ENCODE results near the gene HAUS1. TPM values are rescaled to one million over a fixed set of nuclear protein-coding genes. Genes with fewer than 3 reads are reported as not detected.

HAUS1 gene
- total RNA-seq, 1 donor from 2014 or later = 57.0 TPM

DNA sequence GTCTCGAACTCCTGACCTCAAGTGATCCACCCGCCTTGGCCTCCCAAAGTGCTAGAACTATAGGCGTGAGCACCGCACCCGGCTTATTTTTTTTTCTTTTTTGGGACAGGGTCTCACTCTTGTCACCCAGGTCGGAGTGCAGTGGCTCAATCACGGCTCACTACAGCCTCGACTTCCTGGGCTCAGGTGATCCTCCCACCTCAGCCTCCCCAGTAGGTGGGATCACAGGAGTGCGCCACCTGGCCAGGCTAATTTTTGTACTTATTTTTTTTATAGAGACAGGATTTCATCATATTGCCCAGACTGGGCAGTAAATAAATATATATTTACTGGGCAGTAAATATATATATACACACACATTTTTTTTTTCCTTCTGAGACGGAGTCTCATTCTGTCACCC, 8.7 kb upstream of the HAUS1 start:
- peaks cover 12% of the 10 kb centered on the region for H3K4me1 Mint-ChIP-seq (ENCODE audit: low read depth)
- H3K9me3 Mint-ChIP-seq (ENCODE audit: low read depth) = no peaks in the 10 kb centered on the region
- H3K27ac Mint-ChIP-seq = no peak overlapping the region
- H3K27me3 Mint-ChIP-seq = no peaks in the 10 kb centered on the region
- DNase-seq (ENCODE audit: low spot score, unreplicated experiment) = no peak
- TF ChIP-seq, protein P1, sequence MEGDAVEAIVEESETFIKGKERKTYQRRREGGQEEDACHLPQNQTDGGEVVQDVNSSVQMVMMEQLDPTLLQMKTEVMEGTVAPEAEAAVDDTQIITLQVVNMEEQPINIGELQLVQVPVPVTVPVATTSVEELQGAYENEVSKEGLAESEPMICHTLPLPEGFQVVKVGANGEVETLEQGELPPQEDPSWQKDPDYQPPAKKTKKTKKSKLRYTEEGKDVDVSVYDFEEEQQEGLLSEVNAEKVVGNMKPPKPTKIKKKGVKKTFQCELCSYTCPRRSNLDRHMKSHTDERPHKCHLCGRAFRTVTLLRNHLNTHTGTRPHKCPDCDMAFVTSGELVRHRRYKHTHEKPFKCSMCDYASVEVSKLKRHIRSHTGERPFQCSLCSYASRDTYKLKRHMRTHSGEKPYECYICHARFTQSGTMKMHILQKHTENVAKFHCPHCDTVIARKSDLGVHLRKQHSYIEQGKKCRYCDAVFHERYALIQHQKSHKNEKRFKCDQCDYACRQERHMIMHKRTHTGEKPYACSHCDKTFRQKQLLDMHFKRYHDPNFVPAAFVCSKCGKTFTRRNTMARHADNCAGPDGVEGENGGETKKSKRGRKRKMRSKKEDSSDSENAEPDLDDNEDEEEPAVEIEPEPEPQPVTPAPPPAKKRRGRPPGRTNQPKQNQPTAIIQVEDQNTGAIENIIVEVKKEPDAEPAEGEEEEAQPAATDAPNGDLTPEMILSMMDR (IDR thresholded peaks at IDR 0.05; ENCODE audit: unreplicated experiment) = no peak
- peaks cover 17% of the 10 kb centered on the region for H3K36me3 Mint-ChIP-seq (ENCODE audit: insufficient read depth)
- no peak overlapping the region for H3K4me3 Mint-ChIP-seq (ENCODE audit: low read depth)

DNA sequence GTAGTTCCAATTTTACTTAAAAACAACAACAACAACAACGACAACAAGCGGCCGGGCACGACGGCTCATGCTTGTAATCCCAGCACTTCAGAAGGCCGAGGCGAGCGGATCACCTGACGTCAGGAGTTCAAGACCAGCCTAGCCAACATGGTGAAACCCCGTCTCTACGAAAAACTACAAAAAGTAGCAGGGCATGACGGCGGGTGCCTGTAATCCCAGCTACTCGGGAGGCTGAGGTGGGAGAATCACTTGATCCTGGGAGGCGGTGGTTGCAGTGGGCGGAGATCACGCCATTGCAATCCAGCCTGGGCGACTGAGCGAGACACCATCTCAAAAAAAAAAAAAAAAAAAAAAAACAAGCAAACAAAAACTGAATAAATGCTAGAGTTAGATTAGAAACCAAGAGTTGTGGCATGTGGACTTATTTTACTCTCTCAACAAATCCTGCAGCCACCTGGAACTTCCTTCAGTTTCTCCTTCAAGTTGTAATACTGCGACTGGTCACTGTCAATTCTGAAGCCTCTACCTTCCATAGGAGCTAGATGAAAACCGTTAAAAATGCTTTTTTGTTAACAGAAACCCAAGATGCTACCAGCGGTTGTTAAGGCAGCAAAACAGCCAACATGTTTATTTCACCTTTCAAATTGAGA, 7.4 kb upstream of the HAUS1 start:
- Mint-ChIP-seq H3K4me3 (ENCODE audit: low read depth) (peak overlapping the region; percentile 98), H3K4me1 (ENCODE audit: low read depth) (peaks cover 12% of the 10 kb centered on the region), H3K36me3 (ENCODE audit: insufficient read depth) (peaks cover 7% of the 10 kb centered on the region), H3K27me3 (no peaks in the 10 kb centered on the region), H3K27ac (peak overlapping the region; percentile 100), H3K9me3 (ENCODE audit: low read depth) (no peaks in the 10 kb centered on the region)
- DNase-seq (ENCODE audit: low spot score, unreplicated experiment) = no peak
- TF ChIP-seq, protein P1 (IDR thresholded peaks at IDR 0.05; ENCODE audit: unreplicated experiment) = no peak

DNA sequence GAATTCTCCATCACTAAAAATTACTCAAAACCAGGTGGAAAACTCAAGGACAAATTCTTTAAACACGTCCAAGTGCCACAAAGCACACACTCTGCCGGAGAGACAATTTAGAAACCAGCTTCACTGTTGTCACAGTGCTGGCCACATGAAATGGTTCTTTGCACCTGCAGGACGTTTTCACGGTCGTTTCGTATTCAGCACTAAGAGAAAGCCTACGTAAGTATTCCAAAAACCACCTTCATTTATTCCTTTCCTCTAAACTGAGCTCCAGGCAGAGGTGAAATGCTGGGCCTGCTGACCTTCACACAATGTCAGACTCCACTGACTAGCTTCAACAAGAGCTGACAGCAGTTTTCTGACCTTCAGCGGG, 6.8 kb upstream of the HAUS1 start:
- no peaks in the 10 kb centered on the region for H3K27me3 Mint-ChIP-seq
- no peak for DNase-seq (ENCODE audit: low spot score, unreplicated experiment)
- peak overlapping the region; percentile 100 for H3K27ac Mint-ChIP-seq
- H3K4me1 Mint-ChIP-seq (ENCODE audit: low read depth) = peaks cover 12% of the 10 kb centered on the region
- TF ChIP-seq, protein P1 (IDR thresholded peaks at IDR 0.05; ENCODE audit: unreplicated experiment) = no peak
- H3K36me3 Mint-ChIP-seq (ENCODE audit: insufficient read depth) = peaks cover 6% of the 10 kb centered on the region
- peak overlapping the region; percentile 98 for H3K4me3 Mint-ChIP-seq (ENCODE audit: low read depth)
- H3K9me3 Mint-ChIP-seq (ENCODE audit: low read depth) = no peaks in the 10 kb centered on the region

DNA sequence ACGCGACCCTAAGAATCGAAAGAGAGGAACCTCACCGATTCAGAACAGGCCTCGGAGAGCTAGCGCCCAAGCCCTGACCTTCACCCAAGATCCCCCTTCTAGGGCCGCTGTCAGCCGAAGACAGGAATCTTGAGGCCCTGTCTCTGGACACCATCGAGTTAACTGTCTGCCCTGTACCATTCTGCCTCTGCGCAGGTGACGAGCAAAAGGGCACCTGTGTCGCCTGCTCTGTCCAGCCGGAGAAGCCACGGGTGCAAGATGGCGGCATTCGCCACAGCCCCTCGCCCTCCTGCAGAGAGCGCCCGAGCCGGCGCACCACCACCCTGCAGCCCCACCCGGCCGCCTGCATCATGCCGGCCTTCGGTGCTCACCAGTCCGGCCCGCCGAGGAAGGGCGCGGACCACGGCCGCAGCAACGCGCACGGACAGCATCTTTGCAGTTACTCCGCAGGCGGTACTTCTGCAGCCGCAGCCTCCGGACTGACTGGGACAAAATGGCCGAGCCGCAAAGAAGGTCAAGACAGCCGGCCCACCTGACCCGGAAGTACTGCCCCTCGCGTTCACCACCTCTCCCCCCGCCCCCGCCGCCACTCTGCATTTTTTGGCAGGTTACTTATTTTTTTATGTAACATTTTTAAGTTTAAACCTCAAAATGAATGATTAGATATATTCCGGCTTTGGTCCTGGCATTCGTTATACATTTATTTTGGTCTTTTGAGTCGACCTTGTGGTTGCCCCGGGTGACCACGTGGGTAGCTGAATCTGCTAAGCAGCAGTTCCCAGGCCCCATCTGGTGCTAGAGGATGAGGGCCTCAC, 6.2 kb upstream of the HAUS1 start, which contains the start of gene ATP5F1A:
ATP5F1A (minus strand) TSS at position 496 of the 815 bp plus-strand sequence; CDS start at position 431, 65 bp downstream.
- Mint-ChIP-seq H3K4me3 (ENCODE audit: low read depth) (peak within 1 kb of the TSS; percentile 98), H3K4me1 (ENCODE audit: low read depth) (peaks cover 12% of the 10 kb centered on the region), H3K36me3 (ENCODE audit: insufficient read depth) (peaks cover 6% of the 10 kb centered on the region), H3K9me3 (ENCODE audit: low read depth) (no peaks in the 10 kb centered on the region), H3K27me3 (no peaks in the 10 kb centered on the region), H3K27ac (peak within 1 kb of the TSS; percentile 100)
- TF ChIP-seq, protein P1 (IDR thresholded peaks at IDR 0.05; ENCODE audit: unreplicated experiment) = peak; percentile 8
- peak; percentile 54 for DNase-seq (ENCODE audit: low spot score, unreplicated experiment)

DNA sequence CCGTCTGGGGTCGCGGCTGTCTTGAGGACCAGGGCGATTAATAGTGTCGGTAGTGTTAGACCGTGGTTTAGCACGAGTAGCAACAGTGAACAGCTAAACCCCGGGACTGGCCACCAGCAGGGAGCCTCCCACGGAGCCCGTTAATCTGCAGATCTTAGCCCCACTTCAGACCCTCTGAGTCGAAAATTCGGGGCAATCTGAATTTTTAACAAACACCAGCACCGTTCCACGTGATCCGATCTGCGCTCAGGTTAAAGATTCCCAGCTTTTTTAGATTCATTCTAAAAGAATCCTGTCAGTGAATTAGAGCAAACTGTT, 5.6 kb upstream of the HAUS1 start:
- H3K36me3 Mint-ChIP-seq (ENCODE audit: insufficient read depth) = peaks cover 6% of the 10 kb centered on the region
- H3K4me1 Mint-ChIP-seq (ENCODE audit: low read depth) = peaks cover 12% of the 10 kb centered on the region
- DNase-seq (ENCODE audit: low spot score, unreplicated experiment) = peak; percentile 30
- H3K4me3 Mint-ChIP-seq (ENCODE audit: low read depth) = peak overlapping the region; percentile 98
- H3K9me3 Mint-ChIP-seq (ENCODE audit: low read depth) = no peaks in the 10 kb centered on the region
- H3K27me3 Mint-ChIP-seq = no peaks in the 10 kb centered on the region
- TF ChIP-seq, protein P1 (IDR thresholded peaks at IDR 0.05; ENCODE audit: unreplicated experiment) = no peak
- H3K27ac Mint-ChIP-seq = peak overlapping the region; percentile 100
